ENCODE results near the gene NR2F2.

NR2F2 gene

DNA sequence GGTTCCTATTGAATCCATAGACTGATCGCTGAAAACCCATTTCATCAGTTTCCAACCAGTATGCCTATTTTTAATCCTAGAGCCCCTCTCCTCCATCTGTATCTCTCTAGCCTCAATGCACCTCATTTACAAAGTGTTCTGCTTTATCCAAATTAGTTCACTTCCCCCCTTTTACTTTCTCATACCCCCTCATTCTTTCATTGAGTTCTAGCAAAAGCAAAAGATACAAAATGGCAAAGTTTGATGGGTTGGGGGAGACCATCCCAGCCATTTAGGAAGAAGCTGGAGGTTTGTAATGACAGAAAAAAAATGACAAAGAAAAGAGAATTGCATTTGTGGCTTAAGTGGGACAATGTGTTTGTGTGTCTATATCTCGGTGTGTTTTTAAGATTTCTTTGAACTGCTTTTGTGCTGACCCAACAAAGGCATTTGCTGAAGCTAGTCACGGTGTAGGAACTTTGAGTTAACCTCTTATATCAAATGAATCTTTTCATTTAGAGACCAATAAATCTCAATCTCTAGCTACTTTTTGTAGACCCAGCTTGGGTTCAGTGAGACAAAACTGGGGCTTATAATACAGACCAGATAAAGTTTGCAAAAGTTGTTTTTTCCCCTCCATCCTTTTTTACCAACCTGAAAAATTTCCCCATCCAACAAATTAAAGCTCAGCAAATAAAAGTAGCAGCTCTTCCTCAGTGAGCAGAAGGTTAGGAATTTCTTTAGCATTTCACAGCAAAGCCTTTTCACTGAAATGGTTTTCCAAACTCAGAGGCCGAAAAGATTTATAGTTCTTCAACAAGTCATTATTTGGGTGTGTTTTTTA, 18.7 kb downstream of the NR2F2 start:
- H3K27me3 ChIP-seq (ENCODE audit: insufficient read depth, low read depth, severe bottlenecking) = peaks cover 87% of the 10 kb centered on the region
- no peaks in the 10 kb centered on the region for H3K36me3 ChIP-seq
- no peak overlapping the region for H3K4me3 ChIP-seq (ENCODE audit: low read depth, low read length)
- TF ChIP-seq, protein P1, sequence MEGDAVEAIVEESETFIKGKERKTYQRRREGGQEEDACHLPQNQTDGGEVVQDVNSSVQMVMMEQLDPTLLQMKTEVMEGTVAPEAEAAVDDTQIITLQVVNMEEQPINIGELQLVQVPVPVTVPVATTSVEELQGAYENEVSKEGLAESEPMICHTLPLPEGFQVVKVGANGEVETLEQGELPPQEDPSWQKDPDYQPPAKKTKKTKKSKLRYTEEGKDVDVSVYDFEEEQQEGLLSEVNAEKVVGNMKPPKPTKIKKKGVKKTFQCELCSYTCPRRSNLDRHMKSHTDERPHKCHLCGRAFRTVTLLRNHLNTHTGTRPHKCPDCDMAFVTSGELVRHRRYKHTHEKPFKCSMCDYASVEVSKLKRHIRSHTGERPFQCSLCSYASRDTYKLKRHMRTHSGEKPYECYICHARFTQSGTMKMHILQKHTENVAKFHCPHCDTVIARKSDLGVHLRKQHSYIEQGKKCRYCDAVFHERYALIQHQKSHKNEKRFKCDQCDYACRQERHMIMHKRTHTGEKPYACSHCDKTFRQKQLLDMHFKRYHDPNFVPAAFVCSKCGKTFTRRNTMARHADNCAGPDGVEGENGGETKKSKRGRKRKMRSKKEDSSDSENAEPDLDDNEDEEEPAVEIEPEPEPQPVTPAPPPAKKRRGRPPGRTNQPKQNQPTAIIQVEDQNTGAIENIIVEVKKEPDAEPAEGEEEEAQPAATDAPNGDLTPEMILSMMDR (IDR thresholded peaks at IDR 0.05; ENCODE audit: low read depth, low read length) = no peak
- no peak for DNase-seq
- H3K9me3 ChIP-seq (ENCODE audit: severe bottlenecking) = no peaks in the 10 kb centered on the region
- H3K27ac ChIP-seq = no peak overlapping the region

GRCh38 chr15:96349857-96350720, 19.6 kb downstream of the NR2F2 start:
- no peak for DNase-seq
- H3K27me3 ChIP-seq (ENCODE audit: insufficient read depth, low read depth, severe bottlenecking) = peaks cover 91% of the 10 kb centered on the region
- H3K9me3 ChIP-seq (ENCODE audit: severe bottlenecking) = no peaks in the 10 kb centered on the region
- H3K36me3 ChIP-seq = no peaks in the 10 kb centered on the region
- H3K4me3 ChIP-seq (ENCODE audit: low read depth, low read length) = no peak overlapping the region
- no peak overlapping the region for H3K27ac ChIP-seq
- TF ChIP-seq, protein P1 (IDR thresholded peaks at IDR 0.05; ENCODE audit: low read depth, low read length) = no peak

DNA sequence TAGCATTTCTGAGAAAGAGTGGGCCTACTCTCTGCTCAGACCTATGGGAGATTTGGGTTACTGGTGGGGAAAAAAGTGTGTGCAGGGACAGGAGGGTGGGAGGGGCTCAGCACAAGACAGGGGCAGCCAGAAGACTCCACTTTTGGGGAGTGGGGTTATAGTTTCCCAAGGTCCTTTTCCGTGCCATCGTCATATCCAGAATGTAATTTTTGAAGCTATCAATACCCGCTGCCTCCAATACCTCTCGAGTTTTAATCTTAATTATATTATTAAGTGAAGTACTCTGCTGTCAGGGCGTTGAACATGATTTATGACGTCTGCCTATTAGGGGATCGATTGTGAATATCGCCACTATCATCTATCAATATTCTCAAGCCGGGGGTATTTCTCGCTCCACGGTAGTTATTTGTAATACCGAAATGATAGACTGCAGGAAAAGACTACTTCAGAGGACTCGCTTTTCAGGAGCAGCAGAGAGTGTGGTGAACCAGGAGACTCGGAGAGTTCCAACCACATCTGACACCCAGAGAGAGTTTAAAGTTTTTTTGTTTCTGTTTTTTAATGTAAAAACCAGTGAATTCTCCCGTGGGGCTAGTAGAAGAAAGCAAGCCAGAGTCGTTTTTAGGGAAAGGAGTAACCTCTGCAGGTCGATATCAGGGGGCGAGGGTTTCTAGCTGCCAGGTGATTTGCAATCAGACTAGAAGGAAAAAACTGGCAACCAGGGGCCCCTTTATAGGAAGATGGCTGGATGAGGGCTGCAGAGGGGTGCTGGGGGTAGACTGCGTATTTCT, 20.6 kb downstream of the NR2F2 start:
- Histone ChIP-seq H3K36me3 (no peaks in the 10 kb centered on the region), H3K4me3 (ENCODE audit: low read depth, low read length) (no peak overlapping the region), H3K9me3 (ENCODE audit: severe bottlenecking) (no peaks in the 10 kb centered on the region), H3K27ac (no peak overlapping the region), H3K27me3 (ENCODE audit: insufficient read depth, low read depth, severe bottlenecking) (peaks cover 91% of the 10 kb centered on the region)
- TF ChIP-seq, protein P1 (IDR thresholded peaks at IDR 0.05; ENCODE audit: low read depth, low read length) = no peak
- DNase-seq = no peak

GRCh38 chr15:96351761-96352603, 21.5 kb downstream of the NR2F2 start:
- Histone ChIP-seq H3K4me3 (ENCODE audit: low read depth, low read length) (no peak overlapping the region), H3K27me3 (ENCODE audit: insufficient read depth, low read depth, severe bottlenecking) (peaks cover 91% of the 10 kb centered on the region)
- DNase-seq = no peak

More at GRCh38 chr15:96351761-96352603, 21.5 kb downstream of the NR2F2 start:
- TF ChIP-seq, protein P1 (IDR thresholded peaks at IDR 0.05; ENCODE audit: low read depth, low read length) = no peak
- Histone ChIP-seq H3K36me3 (no peaks in the 10 kb centered on the region), H3K27ac (no peak overlapping the region), H3K9me3 (ENCODE audit: severe bottlenecking) (no peaks in the 10 kb centered on the region)

Measured in WERI-Rb-1 (cell line).